Urinary bladder (tissue), 4 donors: ENCODE measurements around the gene RTEL1. TPM values are rescaled to one million over a fixed set of nuclear protein-coding genes. Genes with fewer than 3 reads are reported as not detected.

Source experiments
- DNase-seq: peaks from one replicate; pipeline ENCODE4 v3.0.0-alpha.2; 2015; ENCODE audit errors: extremely low spot score
- H3K27ac ChIP-seq: one replicate; pipeline ENCODE4 v1.5.1; 2013; ENCODE audit warnings: low read depth, mild to moderate bottlenecking, moderate library complexity
- H3K36me3 ChIP-seq: one replicate; pipeline ENCODE4 v1.6.1; 2013; ENCODE audit warnings: mild to moderate bottlenecking, moderate library complexity; ENCODE audit not compliant: insufficient read depth
- H3K4me1 ChIP-seq: one replicate; pipeline ENCODE4 v1.6.1; 2013; ENCODE audit warnings: mild to moderate bottlenecking, moderate library complexity; ENCODE audit not compliant: insufficient read depth
- H3K4me3 ChIP-seq: one replicate; pipeline ENCODE4 v1.5.1; 2013; ENCODE audit warnings: low read depth, low read length
- WGBS: extraction: QIAGEN DNeasy Blood & Tissue Kit; methylation state at CpG from one replicate; pipeline ENCODE4 v1.1.7; 2013; 5-methylcytosine and 5-hydroxymethylcytosine counted together
- polyA plus RNA-seq: library from polyadenylated mRNA; stranded (reverse); fragments of 200-250 nt; gene quantifications from one replicate; pipeline ENCODE4 v1.2.3, GENCODE V29; 2013
- total RNA-seq: library from RNA; depleted of rRNA; stranded (reverse); fragments of >200 nt; gene quantifications from one replicate; pipeline ENCODE4 v1.2.3, GENCODE V29; 2014
- donor health status: healthy with polysubstance abuse.
- donor health status: healthy.

RTEL1 gene
- total and polyA plus RNA-seq, 2 donors = 12.3 to 13.3 TPM

DNA sequence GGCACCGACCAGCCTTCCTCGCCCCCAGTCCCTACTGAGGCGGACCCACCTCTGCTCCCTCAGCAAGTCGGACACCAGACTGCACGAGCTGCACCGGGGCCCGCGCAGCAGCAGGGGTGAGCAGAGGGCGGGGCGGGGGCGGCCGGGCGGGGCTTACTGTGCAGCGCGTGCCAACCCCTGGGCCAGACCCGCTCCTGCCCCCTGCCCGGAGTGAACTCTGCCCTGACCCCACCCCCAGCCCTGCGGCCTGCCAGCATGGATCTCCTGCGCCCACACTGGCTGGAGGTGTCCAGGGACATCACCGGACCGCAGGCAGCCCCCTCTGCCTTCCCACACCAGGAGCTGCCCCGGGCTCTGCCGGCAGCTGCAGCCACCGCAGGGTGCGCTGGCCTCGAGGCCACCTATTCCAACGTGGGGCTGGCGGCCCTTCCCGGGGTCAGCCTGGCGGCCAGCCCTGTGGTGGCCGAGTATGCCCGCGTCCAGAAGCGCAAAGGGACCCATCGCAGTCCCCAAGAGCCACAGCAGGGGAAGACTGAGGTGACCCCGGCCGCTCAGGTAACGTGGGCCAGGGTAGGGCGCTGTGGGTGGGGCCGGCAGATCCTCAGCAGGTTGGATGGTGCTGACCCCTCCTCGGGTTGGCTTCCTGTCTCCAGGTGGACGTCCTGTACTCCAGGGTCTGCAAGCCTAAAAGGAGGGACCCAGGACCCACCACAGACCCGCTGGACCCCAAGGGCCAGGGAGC is 80.0 kb downstream of the RTEL1 start:
- H3K27ac ChIP-seq = no peak overlapping the region
- H3K4me3 ChIP-seq = peak overlapping the region; percentile 41
- H3K4me1 ChIP-seq = no peaks in the 10 kb centered on the region
- DNase-seq = no peak
- H3K36me3 ChIP-seq = peaks cover 1% of the 10 kb centered on the region
- 23% methylated on average over 43 of the region's 43 CpGs for WGBS

DNA sequence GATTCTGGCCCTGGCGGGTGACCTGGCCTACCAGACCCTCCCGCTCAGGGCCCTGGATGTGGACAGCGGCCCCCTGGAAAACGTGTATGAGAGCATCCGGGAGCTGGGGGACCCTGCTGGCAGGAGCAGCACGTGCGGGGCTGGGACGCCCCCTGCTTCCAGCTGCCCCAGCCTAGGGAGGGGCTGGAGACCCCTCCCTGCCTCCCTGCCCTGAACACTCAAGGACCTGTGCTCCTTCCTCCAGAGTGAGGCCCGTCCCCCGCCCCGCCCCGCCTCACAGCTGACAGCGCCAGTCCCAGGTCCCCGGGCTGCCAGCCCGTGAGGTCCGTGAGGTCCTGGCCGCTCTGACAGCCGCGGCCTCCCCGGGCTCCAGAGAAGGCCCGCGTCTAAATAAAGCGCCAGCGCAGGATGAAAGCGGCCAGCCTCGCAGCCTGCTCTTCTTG is 80.6 kb downstream of the RTEL1 start:
- no peak for DNase-seq
- Histone ChIP-seq H3K36me3 (peaks cover 1% of the 10 kb centered on the region), H3K4me1 (no peaks in the 10 kb centered on the region), H3K27ac (peak overlapping the region; percentile 85), H3K4me3 (peak overlapping the region; percentile 79)
- WGBS = 14% methylated on average over 26 of the region's 26 CpGs

DNA sequence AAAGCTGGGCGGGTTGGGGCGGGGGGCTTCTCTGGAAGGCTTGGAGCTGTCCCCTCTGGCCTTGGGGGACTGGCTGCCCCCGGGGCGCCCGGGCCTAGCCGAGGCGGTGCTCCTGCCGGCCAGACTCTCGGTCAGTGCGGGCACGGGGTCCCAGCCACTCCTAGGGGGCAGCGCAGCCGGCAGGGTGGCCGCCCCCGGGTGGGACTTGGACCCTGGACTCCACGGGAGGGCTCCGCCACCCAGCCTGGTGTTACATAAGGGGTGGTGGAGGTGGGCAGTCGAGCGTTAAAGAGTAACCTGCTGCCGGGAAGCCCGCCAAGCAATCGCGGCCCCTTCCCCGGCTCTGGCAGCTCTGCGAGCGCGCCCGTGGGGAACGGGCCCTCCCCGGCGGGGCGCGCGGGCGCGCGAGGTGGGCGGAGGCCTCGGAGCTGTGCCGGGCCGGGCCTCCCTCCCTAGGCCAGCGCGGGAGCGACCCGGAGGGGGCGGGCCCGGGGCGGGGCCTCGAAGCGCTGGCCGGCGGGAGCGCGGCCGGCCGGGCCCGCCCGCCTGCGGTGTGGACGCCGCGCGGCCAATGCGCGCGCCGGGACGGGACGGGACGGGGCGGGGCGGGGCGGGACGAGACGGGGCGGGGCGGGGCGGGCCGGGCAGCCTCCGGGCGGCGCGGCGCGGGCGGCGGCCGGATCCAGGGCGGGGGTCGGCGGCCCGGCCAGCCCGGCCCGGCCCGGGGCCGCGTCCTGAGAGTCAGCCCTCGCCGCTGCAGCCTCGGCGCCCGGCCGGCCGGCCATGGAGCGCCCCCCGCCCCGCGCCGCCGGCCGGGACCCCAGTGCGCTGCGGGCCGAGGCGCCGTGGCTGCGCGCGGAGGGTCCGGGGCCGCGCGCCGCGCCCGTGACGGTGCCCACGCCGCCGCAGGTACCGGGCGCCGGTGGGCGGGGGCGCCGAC is 81.3 kb downstream of the RTEL1 start, which contains the start of gene SLC2A4RG:
Gene SLC2A4RG, plus strand, starts transcription at position 647 of the 940 bp plus-strand sequence. Its CDS starts 137 bp downstream, at position 784.
- H3K4me3 ChIP-seq = peak within 1 kb of the TSS; percentile 79
- WGBS = 1% methylated on average over 133 of the region's 136 CpGs
- no peak for DNase-seq
- H3K4me1 ChIP-seq = no peaks in the 10 kb centered on the region
- H3K27ac ChIP-seq = peak within 1 kb of the TSS; percentile 94
- peaks cover 1% of the 10 kb centered on the region for H3K36me3 ChIP-seq

DNA sequence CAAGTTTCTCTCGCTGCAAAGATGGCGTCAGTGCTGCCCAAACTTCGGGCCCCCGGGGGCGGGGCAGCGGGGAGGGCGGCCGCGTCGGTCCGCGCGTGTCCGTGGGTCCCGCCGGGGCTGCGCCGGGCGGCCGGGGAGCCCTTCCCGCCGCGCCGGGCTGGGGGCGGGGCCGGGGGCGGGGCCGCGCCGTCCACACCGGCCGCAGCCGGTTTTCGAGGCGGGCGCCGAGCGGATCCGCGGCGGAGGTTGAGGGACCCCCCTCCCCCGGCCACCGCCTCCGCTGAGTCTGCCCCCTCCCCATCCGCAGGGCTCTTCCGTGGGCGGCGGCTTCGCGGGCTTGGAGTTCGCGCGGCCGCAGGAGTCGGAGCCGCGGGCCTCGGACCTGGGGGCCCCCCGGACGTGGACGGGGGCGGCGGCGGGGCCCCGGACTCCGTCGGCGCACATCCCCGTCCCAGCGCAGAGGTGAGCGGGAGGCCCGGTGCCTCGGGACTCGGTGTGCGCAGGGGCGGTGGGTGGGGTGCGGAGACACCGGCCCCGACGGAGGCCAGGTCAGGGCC is 82.0 kb downstream of the RTEL1 start:
- no peak for DNase-seq
- WGBS = under 1% methylated on average over 80 of the region's 80 CpGs

DNA sequence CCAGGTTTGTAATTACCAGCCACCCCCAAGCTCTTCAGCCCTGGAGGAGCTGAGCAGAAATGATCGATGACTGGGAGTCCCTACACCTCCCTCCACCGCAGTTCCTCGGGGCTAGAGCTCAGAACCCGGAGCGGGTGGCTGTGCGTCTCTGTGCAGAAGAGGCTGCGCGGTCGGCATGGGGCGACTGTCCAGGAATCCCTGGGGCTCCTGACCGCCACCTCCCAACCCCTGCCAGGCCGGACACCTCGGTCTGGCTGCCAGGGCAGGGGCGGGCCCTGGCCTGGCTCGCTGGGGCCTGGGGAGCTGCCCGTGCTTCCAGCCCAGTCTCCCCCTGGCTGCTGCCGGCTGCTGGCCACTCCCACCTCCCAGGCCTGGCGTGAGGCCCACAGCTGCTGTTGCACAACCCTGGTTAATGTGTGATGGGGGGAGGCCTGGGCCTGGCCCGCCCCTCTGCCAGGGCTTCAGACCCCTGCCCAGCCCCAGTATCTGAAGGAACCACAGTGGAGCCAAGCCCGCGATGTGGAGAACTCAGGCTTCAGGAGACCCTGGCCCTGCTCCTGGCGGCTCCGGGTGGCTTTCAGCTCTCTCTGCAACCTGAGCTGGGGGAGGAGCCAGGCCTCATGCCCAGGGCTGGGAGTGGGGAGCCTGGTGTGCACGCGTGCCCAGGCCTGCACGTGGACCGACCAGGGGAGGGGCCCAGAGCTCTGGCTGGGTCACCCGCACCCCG is 82.7 kb downstream of the RTEL1 start:
- Histone ChIP-seq H3K4me3 (peak overlapping the region; percentile 79), H3K27ac (peak overlapping the region; percentile 94), H3K4me1 (no peaks in the 10 kb centered on the region), H3K36me3 (peaks cover 1% of the 10 kb centered on the region)
- WGBS = 3% methylated on average over 29 of the region's 29 CpGs
- peak; percentile 67 for DNase-seq

More for the DNA sequence above, 82.0 kb downstream of the RTEL1 start:
- H3K4me3 ChIP-seq = peak overlapping the region; percentile 79
- peaks cover 1% of the 10 kb centered on the region for H3K36me3 ChIP-seq
- H3K27ac ChIP-seq = peak overlapping the region; percentile 94
- no peaks in the 10 kb centered on the region for H3K4me1 ChIP-seq

DNA sequence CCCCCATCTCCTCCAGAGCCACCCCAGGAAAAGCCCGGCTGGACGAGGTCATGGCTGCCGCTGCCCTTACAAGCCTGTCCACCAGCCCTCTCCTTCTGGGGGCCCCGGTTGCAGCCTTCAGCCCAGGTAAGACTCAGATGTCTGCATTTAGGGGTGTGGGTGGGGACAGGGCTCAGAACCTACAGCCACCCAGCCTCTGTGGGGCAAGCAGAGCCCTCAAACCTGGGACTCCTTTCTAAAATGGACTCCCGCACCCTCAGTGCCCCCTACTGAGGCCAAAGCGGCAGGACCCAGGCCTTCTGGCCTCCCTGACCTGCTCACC is 83.2 kb downstream of the RTEL1 start:
- peaks cover 1% of the 10 kb centered on the region for H3K36me3 ChIP-seq
- H3K4me3 ChIP-seq = no peak overlapping the region
- H3K4me1 ChIP-seq = no peaks in the 10 kb centered on the region
- H3K27ac ChIP-seq = peak overlapping the region; percentile 94
- 30% methylated on average over 6 of the region's 6 CpGs for WGBS
- DNase-seq = no peak

DNA sequence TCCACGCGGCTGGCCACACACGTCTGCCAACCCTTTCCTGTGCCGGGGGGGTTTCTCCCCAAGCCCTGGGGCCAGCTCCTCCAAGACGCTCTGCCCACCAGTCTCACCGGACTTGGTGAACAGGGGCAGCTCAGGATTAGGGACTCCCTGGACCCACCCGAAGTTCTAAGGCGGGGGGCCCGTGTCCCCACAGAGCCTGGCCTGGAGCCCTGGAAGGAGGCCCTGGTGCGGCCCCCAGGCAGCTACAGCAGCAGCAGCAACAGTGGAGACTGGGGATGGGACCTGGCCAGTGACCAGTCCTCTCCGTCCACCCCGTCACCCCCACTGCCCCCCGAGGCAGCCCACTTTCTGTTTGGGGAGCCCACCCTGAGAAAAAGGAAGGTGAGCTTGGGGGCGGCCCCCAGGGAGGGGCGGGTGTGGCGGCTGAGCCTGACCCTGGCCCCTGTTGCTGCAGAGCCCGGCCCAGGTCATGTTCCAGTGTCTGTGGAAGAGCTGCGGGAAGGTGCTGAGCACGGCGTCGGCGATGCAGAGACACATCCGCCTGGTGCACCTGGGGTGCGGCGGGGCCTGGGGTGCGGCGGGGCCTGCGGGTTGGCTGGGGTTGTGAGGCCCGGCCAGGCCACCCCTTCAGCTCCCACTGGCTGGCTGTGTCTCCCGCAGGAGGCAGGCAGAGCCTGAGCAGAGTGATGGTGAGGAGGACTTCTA is 83.7 kb downstream of the RTEL1 start:
- H3K27ac ChIP-seq = peak overlapping the region; percentile 94
- no peak overlapping the region for H3K4me3 ChIP-seq
- no peaks in the 10 kb centered on the region for H3K4me1 ChIP-seq
- 77% methylated on average over 30 of the region's 30 CpGs for WGBS
- no peaks in the 10 kb centered on the region for H3K36me3 ChIP-seq
- no peak for DNase-seq

DNA sequence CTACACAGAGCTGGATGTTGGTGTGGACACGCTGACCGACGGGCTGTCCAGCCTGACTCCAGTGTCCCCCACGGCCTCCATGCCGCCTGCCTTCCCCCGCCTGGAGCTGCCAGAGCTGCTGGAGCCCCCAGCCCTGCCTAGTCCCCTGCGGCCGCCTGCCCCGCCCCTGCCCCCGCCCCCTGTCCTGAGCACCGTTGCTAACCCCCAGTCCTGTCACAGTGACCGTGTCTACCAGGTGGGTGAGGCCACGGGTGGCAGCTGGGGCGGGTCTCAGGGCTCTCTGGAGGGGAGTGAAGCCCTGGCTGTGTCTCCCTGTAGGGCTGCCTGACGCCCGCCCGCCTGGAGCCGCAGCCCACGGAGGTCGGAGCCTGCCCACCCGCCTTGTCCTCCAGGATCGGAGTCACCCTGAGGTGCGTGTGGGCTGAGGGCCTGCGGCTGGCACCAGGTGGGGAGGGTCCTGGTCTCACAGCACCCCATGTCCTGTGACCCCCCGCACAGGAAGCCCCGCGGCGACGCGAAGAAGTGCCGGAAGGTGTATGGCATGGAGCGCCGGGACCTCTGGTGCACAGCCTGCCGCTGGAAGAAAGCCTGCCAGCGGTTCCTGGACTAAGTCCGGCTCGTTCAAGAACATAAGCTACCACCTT is 84.4 kb downstream of the RTEL1 start:
- no peak overlapping the region for H3K4me3 ChIP-seq
- no peak for DNase-seq
- no peaks in the 10 kb centered on the region for H3K36me3 ChIP-seq
- H3K27ac ChIP-seq = no peak overlapping the region
- WGBS = 83% methylated on average over 37 of the region's 37 CpGs
- H3K4me1 ChIP-seq = no peaks in the 10 kb centered on the region

DNA sequence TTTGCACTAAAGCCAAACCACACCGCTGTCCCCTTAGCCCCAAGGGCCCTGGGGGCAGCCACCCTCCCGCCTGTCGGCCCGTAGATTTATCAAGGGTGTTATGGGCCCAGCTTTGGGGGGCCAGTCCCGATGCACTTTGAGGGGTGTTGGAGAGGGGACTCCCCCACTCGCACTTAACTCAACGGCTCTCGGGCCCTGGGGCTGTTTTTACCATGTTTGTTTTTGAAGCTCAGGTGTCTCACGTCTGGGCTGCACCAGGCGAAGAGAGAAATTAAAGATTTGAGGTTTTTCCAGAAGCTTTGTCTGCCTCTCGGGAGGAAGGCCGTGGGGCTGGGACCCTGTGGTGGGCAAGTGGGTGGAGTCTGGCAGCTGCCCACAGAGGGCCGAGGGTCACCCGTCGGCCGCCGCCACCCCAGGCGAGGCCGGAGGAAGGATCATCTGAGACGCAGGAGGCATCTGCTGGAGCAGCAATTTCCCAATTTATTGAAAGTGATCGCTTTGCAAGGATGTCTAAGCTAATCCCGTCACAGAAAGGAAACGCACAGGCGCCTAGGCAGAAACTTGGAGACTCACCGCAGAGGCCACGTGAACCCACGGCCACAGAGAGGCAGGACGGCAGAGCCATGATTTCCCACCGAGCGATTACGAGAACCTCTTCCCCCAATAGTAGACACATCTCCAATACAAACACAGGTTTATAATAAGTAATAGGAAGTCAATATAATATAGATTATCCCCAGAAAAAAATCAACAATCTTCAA is 85.3 kb downstream of the RTEL1 start:
- H3K36me3 ChIP-seq = no peaks in the 10 kb centered on the region
- H3K4me3 ChIP-seq = no peak overlapping the region
- no peak for DNase-seq
- H3K4me1 ChIP-seq = no peaks in the 10 kb centered on the region
- H3K27ac ChIP-seq = no peak overlapping the region
- 83% methylated on average over 31 of the region's 31 CpGs for WGBS

DNA sequence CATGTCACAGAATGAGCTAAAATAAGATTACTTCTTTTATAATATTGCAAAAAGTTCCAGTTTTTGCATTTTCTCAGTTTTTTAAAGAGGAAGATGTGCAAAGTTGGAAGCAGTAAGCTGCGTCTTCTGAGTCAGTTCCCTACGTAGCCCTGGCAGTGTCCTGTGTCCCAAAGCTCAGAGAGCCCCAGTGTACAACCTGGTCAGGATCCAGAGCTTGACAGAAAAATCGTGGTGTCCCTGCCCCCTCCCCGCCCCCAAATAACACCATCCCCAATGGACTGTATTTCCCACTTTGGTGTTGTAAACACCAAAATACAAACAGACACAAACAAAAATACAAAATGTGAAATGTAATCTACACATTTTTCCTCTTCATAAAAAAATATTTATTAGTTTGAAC is 86.0 kb downstream of the RTEL1 start:
- Histone ChIP-seq H3K4me3 (no peak overlapping the region), H3K36me3 (no peaks in the 10 kb centered on the region), H3K4me1 (no peaks in the 10 kb centered on the region), H3K27ac (no peak overlapping the region)
- 68% methylated on average over 4 of the region's 4 CpGs for WGBS
- no peak for DNase-seq

DNA sequence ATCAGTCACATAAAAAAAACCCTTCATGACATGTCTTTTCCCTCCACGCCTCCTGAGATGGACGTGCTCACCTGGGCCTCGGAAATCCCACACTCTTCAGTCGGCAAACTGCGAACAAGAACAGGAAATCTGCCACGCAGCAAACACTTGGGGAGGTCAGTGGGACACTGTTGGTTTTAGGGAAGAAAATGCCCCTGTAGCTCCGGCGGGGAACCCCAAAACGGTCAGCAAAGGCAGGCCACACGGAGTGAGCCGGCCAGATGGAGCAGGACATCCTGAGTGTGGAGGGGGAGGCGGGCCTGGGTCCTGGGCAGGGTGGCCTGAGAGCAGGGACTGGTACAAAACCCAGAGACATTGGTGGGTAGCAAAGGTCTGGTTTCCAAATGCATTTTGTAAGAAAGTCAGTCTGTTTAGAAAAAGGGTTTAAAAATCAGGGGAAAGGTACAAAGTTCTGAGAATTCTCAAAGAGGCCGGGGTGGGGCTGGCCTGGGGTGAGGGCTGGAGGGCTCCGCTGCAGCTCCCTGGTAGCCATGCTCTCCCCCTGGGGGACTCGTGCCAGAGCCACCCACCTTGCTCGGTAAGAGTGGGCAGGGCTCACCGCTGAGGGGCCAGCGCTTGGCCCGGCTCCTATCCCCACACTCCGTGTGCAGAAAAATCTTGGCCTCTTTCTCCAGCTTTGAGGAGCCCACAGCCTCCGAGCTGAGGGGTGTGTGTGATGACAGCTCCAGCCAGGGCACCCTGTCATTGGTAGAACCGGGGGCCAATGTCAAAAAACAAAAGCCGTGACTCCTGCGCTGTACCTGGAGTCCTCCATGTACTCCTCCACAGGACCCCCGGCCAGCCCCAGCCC is 86.7 kb downstream of the RTEL1 start:
- no peak overlapping the region for H3K4me3 ChIP-seq
- WGBS = 77% methylated on average over 25 of the region's 25 CpGs
- DNase-seq = no peak
- H3K4me1 ChIP-seq = no peaks in the 10 kb centered on the region
- H3K36me3 ChIP-seq = no peaks in the 10 kb centered on the region
- H3K27ac ChIP-seq = no peak overlapping the region
